Measurements from ENCODE around the gene MYRFL.

MYRFL gene

DNA sequence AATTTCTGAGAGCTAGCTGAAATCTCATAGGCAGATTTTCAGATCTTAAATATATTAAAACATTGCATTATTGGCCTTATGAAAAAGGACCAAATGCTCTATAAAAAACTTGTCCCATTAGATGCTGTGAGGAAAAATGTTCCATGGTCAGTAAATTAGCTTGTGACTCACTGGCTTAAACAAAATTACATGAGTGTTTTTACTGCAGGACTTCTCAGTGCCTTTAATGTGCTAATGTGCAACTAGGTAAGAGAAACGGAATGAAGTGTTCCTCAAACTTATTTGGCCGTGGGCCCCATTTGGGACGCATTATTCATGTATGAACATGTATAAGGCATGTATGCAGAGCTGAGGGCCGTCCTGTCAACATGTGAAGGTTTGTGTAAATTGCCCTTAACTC, 41.7 kb downstream of the MYRFL start:
- DNase-seq (ENCODE audit: low read depth in 2 of 2), result no peak
- no peak overlapping the region for H3K4me3 ChIP-seq (replicated peaks in 1 of 2; ENCODE audit: low read depth in 2 of 2, low read length in 2 of 2)
- TF ChIP-seq, protein P1, sequence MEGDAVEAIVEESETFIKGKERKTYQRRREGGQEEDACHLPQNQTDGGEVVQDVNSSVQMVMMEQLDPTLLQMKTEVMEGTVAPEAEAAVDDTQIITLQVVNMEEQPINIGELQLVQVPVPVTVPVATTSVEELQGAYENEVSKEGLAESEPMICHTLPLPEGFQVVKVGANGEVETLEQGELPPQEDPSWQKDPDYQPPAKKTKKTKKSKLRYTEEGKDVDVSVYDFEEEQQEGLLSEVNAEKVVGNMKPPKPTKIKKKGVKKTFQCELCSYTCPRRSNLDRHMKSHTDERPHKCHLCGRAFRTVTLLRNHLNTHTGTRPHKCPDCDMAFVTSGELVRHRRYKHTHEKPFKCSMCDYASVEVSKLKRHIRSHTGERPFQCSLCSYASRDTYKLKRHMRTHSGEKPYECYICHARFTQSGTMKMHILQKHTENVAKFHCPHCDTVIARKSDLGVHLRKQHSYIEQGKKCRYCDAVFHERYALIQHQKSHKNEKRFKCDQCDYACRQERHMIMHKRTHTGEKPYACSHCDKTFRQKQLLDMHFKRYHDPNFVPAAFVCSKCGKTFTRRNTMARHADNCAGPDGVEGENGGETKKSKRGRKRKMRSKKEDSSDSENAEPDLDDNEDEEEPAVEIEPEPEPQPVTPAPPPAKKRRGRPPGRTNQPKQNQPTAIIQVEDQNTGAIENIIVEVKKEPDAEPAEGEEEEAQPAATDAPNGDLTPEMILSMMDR (IDR thresholded peaks at IDR 0.05; ENCODE audit: low read depth, low read length), result no peak

DNA sequence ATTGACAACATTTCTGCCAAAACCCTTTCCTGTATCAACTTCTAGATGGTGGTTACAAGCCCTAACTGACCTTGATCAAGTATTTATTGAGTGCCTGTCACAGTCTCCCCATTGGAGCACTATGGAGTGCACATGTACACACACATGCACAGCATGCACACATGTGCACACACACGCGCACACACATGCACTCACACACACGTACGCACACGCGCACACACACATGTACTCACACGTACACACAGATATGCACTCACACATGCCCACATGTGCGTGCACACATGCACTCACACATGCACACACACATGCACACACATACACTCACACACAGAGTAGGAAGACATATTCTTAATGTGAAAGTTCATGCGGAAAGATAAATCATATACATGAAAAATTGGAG, 43.7 kb downstream of the MYRFL start:
- TF ChIP-seq, protein P1 (IDR thresholded peaks at IDR 0.05; ENCODE audit: low read depth, low read length), result no peak
- DNase-seq (ENCODE audit: low read depth in 2 of 2), result no peak
- H3K4me3 ChIP-seq (replicated peaks in 1 of 2; ENCODE audit: low read depth in 2 of 2, low read length in 2 of 2), result no peak overlapping the region

DNA sequence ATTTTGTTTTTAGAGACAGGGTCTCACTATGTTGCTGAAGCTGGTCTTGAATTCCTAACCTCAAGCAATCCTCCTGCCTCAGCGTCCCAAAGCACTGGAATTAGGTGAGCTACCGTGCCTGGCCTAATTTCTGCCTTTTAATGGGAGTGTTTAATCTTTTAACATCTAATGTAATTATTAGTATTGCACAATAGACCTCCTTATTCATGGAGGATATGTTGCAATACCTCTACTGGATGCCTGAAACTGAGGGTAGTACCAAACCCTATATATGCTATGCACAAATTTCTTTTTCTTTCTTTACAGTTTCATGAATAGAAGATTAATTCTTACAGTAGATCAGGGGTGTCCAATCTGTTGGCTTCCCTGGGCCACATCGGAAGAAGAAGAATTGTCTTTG, 47.8 kb downstream of the MYRFL start:
- TF ChIP-seq, protein P1 (IDR thresholded peaks at IDR 0.05; ENCODE audit: low read depth, low read length), result no peak
- no peak overlapping the region for H3K4me3 ChIP-seq (replicated peaks in 1 of 2; ENCODE audit: low read depth in 2 of 2, low read length in 2 of 2)
- DNase-seq (ENCODE audit: low read depth in 2 of 2), result peak; percentile 22 to 33

DNA sequence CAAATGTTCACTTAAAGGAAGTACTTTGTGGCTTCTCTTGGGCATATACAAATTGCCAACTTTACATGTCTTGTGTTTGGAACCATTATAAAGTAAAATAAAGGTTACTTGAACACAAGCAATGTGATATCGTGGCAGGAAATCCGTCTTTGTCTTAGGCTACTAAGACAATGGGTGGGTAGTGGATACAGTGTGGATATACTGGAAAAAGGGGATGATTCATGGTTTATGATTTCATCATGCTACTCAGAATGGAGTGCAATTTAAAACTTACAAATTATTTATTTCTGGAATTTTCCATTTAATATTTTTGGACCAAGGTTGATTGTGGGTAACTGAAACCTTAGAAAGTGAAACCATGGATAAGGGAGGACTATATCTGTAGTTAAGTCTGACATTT, 48.4 kb downstream of the MYRFL start:
- TF ChIP-seq, protein P1 (IDR thresholded peaks at IDR 0.05; ENCODE audit: low read depth, low read length), result no peak
- peak; percentile 75 to 80 for DNase-seq (ENCODE audit: low read depth in 2 of 2)
- no peak overlapping the region for H3K4me3 ChIP-seq (replicated peaks in 1 of 2; ENCODE audit: low read depth in 2 of 2, low read length in 2 of 2)

DNA sequence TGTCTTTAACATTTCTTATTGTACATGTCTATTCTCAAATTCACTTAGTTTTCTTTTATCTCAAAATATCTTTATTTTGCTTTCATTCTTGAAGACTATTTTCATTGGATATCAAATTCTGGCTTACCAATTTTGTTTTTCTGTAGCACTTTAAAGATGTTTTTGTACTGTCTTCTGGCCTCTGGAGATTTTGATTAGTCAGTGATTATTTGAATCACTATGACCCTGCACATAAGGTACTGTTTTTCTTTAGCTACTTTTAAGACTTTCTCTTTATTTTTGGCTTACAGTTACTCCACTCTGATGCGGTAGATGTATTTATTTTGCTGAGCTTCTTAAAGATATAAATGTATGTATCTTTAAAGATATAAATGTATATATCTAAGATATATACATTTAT, 49.6 kb downstream of the MYRFL start:
- peak in 1 of 2 donors; percentile 46 for DNase-seq (ENCODE audit: low read depth in 2 of 2)
- TF ChIP-seq, protein P1 (IDR thresholded peaks at IDR 0.05; ENCODE audit: low read depth, low read length), result no peak
- no peak overlapping the region for H3K4me3 ChIP-seq (replicated peaks in 1 of 2; ENCODE audit: low read depth in 2 of 2, low read length in 2 of 2)

DNA sequence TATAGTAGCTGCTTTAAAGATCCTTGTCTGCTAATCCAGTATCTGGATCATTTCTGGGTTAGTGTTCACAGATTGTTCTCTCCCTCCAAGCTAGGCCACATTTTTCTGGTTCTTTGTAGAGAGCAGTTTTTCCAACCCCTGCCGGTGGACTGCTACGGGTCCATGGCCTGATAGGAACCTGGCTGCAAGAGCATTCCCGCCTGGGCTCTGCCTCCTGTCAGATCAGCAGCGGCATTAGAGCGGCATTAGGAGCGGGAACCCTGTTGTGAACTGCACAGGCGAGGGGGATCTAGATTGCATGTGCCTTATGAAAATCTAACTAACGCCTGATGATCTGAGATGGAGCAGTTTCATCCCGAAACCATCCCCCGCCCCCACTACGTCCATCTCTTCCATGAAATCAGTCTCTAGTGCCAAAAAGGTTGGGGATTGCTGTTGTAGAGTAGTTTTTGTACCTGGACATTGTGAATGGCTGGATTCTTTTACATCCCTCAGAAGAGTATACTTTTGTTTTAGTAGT, 50.4 kb downstream of the MYRFL start:
- no peak overlapping the region for H3K4me3 ChIP-seq (replicated peaks in 1 of 2; ENCODE audit: low read depth in 2 of 2, low read length in 2 of 2)
- TF ChIP-seq, protein P1 (IDR thresholded peaks at IDR 0.05; ENCODE audit: low read depth, low read length), result no peak
- DNase-seq (ENCODE audit: low read depth in 2 of 2), result no peak
